ENCODE data around the gene COQ4. TPM values are rescaled to one million over a fixed set of nuclear protein-coding genes. Genes with fewer than 3 reads are reported as not detected.

COQ4 gene
- total and polyA plus RNA-seq, 2 of the 8 experiments (the other 6 are each of a cell fraction or from before 2014, with no cell fraction given): 32.3 to 58.8 TPM

DNA sequence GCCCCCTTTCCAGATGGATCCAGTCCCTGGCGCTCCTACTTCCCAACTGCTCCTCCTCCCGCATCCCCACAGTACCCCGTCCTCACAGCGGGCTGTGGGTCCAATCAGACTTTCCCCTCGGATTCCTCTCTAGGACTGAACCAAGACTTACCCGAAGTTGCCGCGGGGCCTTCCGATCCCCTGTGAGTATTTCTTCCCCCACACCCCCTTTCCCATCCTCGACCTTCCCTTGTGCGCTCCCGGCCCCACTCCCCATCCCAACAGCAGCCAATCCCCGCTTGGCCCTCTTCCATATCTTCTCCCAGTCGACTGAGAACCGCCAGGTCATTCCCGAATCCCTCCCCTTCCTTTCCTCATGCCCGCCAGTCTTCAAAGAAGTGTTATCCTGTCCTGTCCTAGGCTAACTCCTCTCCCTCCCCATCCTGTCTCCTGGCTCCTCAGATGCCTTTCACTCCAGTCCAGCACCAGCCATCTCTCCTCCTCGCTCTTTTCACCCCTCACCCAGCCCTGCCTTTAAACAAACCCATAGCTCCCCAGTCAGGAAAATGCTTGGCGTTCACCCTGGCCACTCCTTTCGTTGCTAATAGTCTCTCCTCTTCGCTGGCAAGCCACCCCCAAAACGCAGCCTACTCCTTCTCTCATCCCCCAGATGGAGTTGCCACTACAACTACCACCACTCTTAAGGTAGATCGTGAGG lies 45.9 kb upstream of the COQ4 start:
- peaks cover 0 to 13% (median 3%) of the 10 kb centered on the region in 4 experiments; a peak in 4 of 8 replicates for H3K36me3 ChIP-seq (ENCODE audit: control insufficient read depth in 2 of 4, insufficient read depth in 4 of 4, low read length in 3 of 4)
- TF ChIP-seq SIX5 (IDR thresholded peaks at IDR 0.05; ENCODE audit: low read depth, low read length) (no peak), NANOG (IDR thresholded peaks at IDR 0.05; ENCODE audit: insufficient read depth, low read depth, low read length, poor library complexity, severe bottlenecking) (no peak), SP4 (IDR thresholded peaks at IDR 0.05; ENCODE audit: low read length) (no peak), PHF8 (conservative IDR thresholded peaks at IDR 0.05; ENCODE audit: low read depth, low read length) (peak; percentile 46), CEBPB (IDR thresholded peaks at IDR 0.05; ENCODE audit: low read depth, low read length) (no peak), SAP30 (IDR thresholded peaks at IDR 0.05; ENCODE audit: insufficient read depth, insufficient replicate concordance, low read length) (peak; percentile 81), POLR2AphosphoS5 (IDR thresholded peaks at IDR 0.05; ENCODE audit: low read depth, low read length) (no peak; the same call in 1 of the 2 replicates), GTF2F1 (IDR thresholded peaks at IDR 0.05; ENCODE audit: borderline replicate concordance, low read depth, low read length) (no peak), KDM4A (IDR thresholded peaks at IDR 0.05; ENCODE audit: low read depth, low read length, severe bottlenecking) (peak; percentile 38), ASH2L (IDR thresholded peaks at IDR 0.05; ENCODE audit: low read length) (peak; percentile 66), KDM1A (IDR thresholded peaks at IDR 0.05; ENCODE audit: borderline replicate concordance, low read length) (no peak), BCL11A (IDR thresholded peaks at IDR 0.05; ENCODE audit: low read depth in 2 of 2, low read length in 2 of 2) (no peak)

More for the DNA sequence above, 45.9 kb upstream of the COQ4 start:
- H3K23me2 ChIP-seq (ENCODE audit: low read depth, low read length): peaks cover 11% of the 10 kb centered on the region
- peak overlapping the region; percentile 47 for H3K4ac ChIP-seq (replicated peaks; ENCODE audit: insufficient read length, low read depth, low read length)
- no peak overlapping the region for H3K14ac ChIP-seq (ENCODE audit: insufficient read length)
- peaks cover 0 to 4% (median 3%) of the 10 kb centered on the region in 4 experiments; a peak in 5 of 7 replicates for H3K4me1 ChIP-seq (replicated peaks in 1 of 4; ENCODE audit: control insufficient read depth in 3 of 4, insufficient read depth in 4 of 4, low read length in 3 of 4)
- peak overlapping the region; percentile 77 to 92 (median 87) for H3K4me3 ChIP-seq (ENCODE audit: extremely low read depth in 1 of 4, insufficient read depth in 2 of 4, low read depth in 3 of 4, low read length in 4 of 4)
- no peaks in the 10 kb centered on the region for H3K79me1 ChIP-seq (ENCODE audit: low read depth, low read length)
- H3K27me3 ChIP-seq (replicated peaks in 1 of 4; ENCODE audit: control insufficient read depth in 3 of 4, extremely low read depth in 1 of 4, insufficient read depth in 3 of 4, low read length in 3 of 4): no peaks in the 10 kb centered on the region
- H4K8ac ChIP-seq (ENCODE audit: extremely low read depth, insufficient read depth, low read length): peak overlapping the region; percentile 75; the same call in 1 of the 2 replicates
- H2BK20ac ChIP-seq (ENCODE audit: low read length): no peak overlapping the region
- H3K23ac ChIP-seq (ENCODE audit: insufficient read length): no peak overlapping the region
- peaks cover 0 to 8% of the 10 kb centered on the region in 2 experiments; a peak in 1 of 4 replicates for H3K79me2 ChIP-seq (ENCODE audit: control insufficient read depth in 1 of 2, insufficient read depth in 2 of 2, low read length in 2 of 2)
- peaks cover 0 to 2% of the 10 kb centered on the region in 2 experiments for H4K20me1 ChIP-seq (replicated peaks in 1 of 2; ENCODE audit: control insufficient read depth in 1 of 2, insufficient read depth in 2 of 2, low read length in 2 of 2)
- ChIA-PET POLR2A (ENCODE audit: partially characterized antibody) (interaction anchor here (0.8 to 1.9 kb wide), 11 partner anchors 9 to 143 kb away, joined by 3 to 9 read pairs (median 4); partner anchors contain the start of genes BBLN, CERCAM and URM1), CTCF (ENCODE audit: partially characterized antibody) (interaction anchor here (0.7 to 2.0 kb wide), 2 partner anchors 19 to 21 kb away, joined by 3 to 7 read pairs; no protein-coding TSS in a partner anchor)
- peak overlapping the region; percentile 63 for H3K56ac ChIP-seq (replicated peaks; ENCODE audit: insufficient read length, low read depth, low read length)
- peak overlapping the region; percentile 49 for H4K91ac ChIP-seq (replicated peaks; ENCODE audit: insufficient read length, low read length)
- peak overlapping the region; percentile 80 for H2AFZ ChIP-seq (ENCODE audit: low read length)
- H2BK15ac ChIP-seq (ENCODE audit: low read length): no peak overlapping the region
- peak overlapping the region; percentile 37; the same call in 1 of the 2 replicates for H3K27ac ChIP-seq (ENCODE audit: low read depth, low read length)
- H2BK120ac ChIP-seq (replicated peaks; ENCODE audit: low read depth, low read length): no peak overlapping the region
- peak overlapping the region; percentile 75 for H2BK5ac ChIP-seq (ENCODE audit: low read depth, low read length)
- DNase-seq (ENCODE audit: low read depth in 1 of 2, low spot score in 2 of 2) (no peak), FAIRE-seq (no peak)
- no peak overlapping the region for H2AK5ac ChIP-seq (ENCODE audit: low read depth, low read length)
- peak overlapping the region; percentile 3 for H4K5ac ChIP-seq (ENCODE audit: insufficient read length, low read depth, low read length)
- H3K4me2 ChIP-seq (ENCODE audit: insufficient read depth in 1 of 2, low read depth in 2 of 2, low read length in 2 of 2): peak overlapping the region; percentile 90 to 94
- 10% methylated on average over 23 of the region's 23 CpGs; no CpG with 5 or more reads in 1 of the 2 experiments for WGBS, 2 experiments (ENCODE audit: extremely low coverage in 1 of 2, insufficient coverage in 1 of 2, insufficient read length in 1 of 2, insufficient replicate concordance in 2 of 2, low coverage in 1 of 2, low lambda C conversion rate in 2 of 2, missing lambda C conversion rate in 1 of 2)
- no peaks in the 10 kb centered on the region for H3K9me3 ChIP-seq (ENCODE audit: insufficient read depth in 2 of 2, low read depth in 1 of 2, low read length in 1 of 2)
- peak overlapping the region; percentile 38; the same call in 1 of the 2 replicates for H3K18ac ChIP-seq (ENCODE audit: extremely low read depth, low read length)
- H2BK12ac ChIP-seq (ENCODE audit: low read depth, low read length): peak overlapping the region; percentile 68
- H3K9ac ChIP-seq (replicated peaks in 1 of 4; ENCODE audit: extremely low read depth in 1 of 4, low read depth in 3 of 4, low read length in 3 of 4): peak overlapping the region in 3 of 4 experiments; percentile 69 to 75 (median 74); a peak in 6 of 7 replicates
